HepG2 (cell line): ENCODE data around the gene THAP2. TPM values are rescaled to one million over a fixed set of nuclear protein-coding genes. Genes with fewer than 3 reads are reported as not detected.

Experiments used
- ATAC-seq: fragments of 200-7000 bp; cut with Tn5 transposase; 3 replicates; pipeline ENCODE4 v1.9.1; 2020; ENCODE audit warnings: mild to moderate bottlenecking, moderate library complexity
- BruUV-seq: library from RNA; stranded (reverse); fragments of 400-500 nt; replicated peaks from 2 replicates; lab custom pipeline; 2021; lab: Mats Ljungman, UMichigan
- CTCF ChIA-PET: fragments of 300-600 bp; formaldehyde crosslinking; extraction: SDS; loops from one replicate; lab custom pipeline; 2021; ENCODE audit warnings: low total read pairs, inconsistent platforms, low intra/inter-chr PET ratio; lab: Yijun Ruan, JAX
- POLR2A ChIA-PET: fragments of 350-600 bp; sonication (Branson Sonifier 250); formaldehyde crosslinking; loops from one replicate; lab custom pipeline; 2020; ENCODE audit warnings: antibody characterized with exemption, inconsistent platforms; lab: Yijun Ruan, JAX
- DNase-seq: peaks from one replicate; pipeline ENCODE4 v3.0.0-alpha.2; 2015; ENCODE audit warnings: low spot score
- FAIRE-seq: peaks from 3 replicates; lab custom pipeline; 2011; peaks lifted over from hg19 to GRCh38; lab: Jason Lieb, UNC
- H2AFZ ChIP-seq: one replicate; pipeline ENCODE4 v1.6.1; 2011; ENCODE audit warnings: low read length, inconsistent platforms
- H3K27ac ChIP-seq: fragments of 300-600 bp; 3 replicates; pipeline ENCODE4 v1.8.0; 2011; ENCODE audit warnings: mixed run types, mild to moderate bottlenecking, mixed read lengths, low read length, inconsistent platforms; ENCODE audit not compliant: insufficient read depth; ENCODE audit errors: extremely low read length
- H3K27me3 ChIP-seq, 2 experiments: fragments of 200-600 bp in 1 of 2; 2 replicates in 1 of 2; 3 replicates in 1 of 2; pipeline versions ENCODE4 v1.6.0 to v1.8.0; 2011; ENCODE audit warnings: low read length in 2 of 2, mild to moderate bottlenecking in 2 of 2, moderate library complexity in 2 of 2, inconsistent platforms in 1 of 2; ENCODE audit not compliant: insufficient read depth in 2 of 2, control insufficient read depth in 1 of 2
- H3K36me3 ChIP-seq, 2 experiments: fragments of 200-600 bp in 1 of 2; replicated peaks in 1 of 2; 2 replicates in 1 of 2; 3 replicates in 1 of 2; pipeline versions ENCODE4 v1.5.1 to v1.8.0; 2011; ENCODE audit warnings: low read length in 2 of 2, inconsistent platforms in 1 of 2; ENCODE audit not compliant: insufficient read depth in 2 of 2, control insufficient read depth in 1 of 2
- H3K4me1 ChIP-seq: 2 replicates; pipeline ENCODE4 v1.5.1; 2012; ENCODE audit warnings: low read length, inconsistent platforms; ENCODE audit not compliant: insufficient read depth
- H3K4me2 ChIP-seq: 2 replicates; pipeline ENCODE4 v1.6.0; 2011; ENCODE audit warnings: low read depth, low read length, inconsistent platforms
- H3K4me3 ChIP-seq, 3 experiments: fragments of 200-600 bp in 1 of 3; sonication (generic), shearing (Covaris generic) in 1 of 3; replicated peaks in 1 of 3; 2 replicates each; pipeline ENCODE4 v1.5.1; 2011 to 2016; ENCODE audit warnings: low read length in 3 of 3, inconsistent platforms in 2 of 3, low read depth in 2 of 3, mild to moderate bottlenecking in 2 of 3, control low read depth in 1 of 3, mixed read lengths in 1 of 3; ENCODE audit not compliant: insufficient read depth in 1 of 3
- H3K79me2 ChIP-seq: one replicate; pipeline ENCODE4 v1.6.1; 2011; ENCODE audit warnings: low read length, inconsistent platforms; ENCODE audit not compliant: insufficient read depth
- H3K9ac ChIP-seq: 2 replicates; pipeline ENCODE4 v1.6.0; 2011; ENCODE audit warnings: mild to moderate bottlenecking, low read depth, low read length, inconsistent platforms; ENCODE audit not compliant: insufficient read depth
- H3K9me3 ChIP-seq: 2 replicates; pipeline ENCODE4 v1.5.1; 2012; ENCODE audit warnings: mild to moderate bottlenecking, low read length
- H4K20me1 ChIP-seq: 2 replicates; pipeline ENCODE4 v1.6.0; 2011; ENCODE audit warnings: inconsistent platforms, mild to moderate bottlenecking, low read length, moderate library complexity; ENCODE audit not compliant: insufficient read depth
- FOXP1 ChIP-seq, 2 experiments: fragments of 450-650 bp in 1 of 2; IDR thresholded peaks; 2 replicates each; pipeline ENCODE4 v1.6.1; 2017 to 2018; ENCODE audit warnings: antibody characterized with exemption in 1 of 2
- GTF2F1 ChIP-seq: fragments of 150-350 bp; IDR thresholded peaks from 2 replicates; pipeline ENCODE4 v1.6.1; 2014; ENCODE audit warnings: low read length
- NFIC ChIP-seq: IDR thresholded peaks from 2 replicates; pipeline ENCODE4 v1.6.1; 2012; ENCODE audit warnings: mild to moderate bottlenecking, low read length, inconsistent platforms
- NFYC ChIP-seq: IDR thresholded peaks from 2 replicates; pipeline ENCODE4 v1.6.1; 2016; ENCODE audit warnings: missing genetic modification reagents, missing compliant biosample characterization
- NKX3-1 ChIP-seq: sonication (generic); formaldehyde crosslinking; IDR thresholded peaks from 2 replicates; pipeline ENCODE4 v1.5.0; 2020; ENCODE audit warnings: missing genetic modification reagents
- PHF5A ChIP-seq: IDR thresholded peaks from one replicate; pipeline ENCODE4 v1.6.1; 2018; ENCODE audit warnings: low read depth, missing genetic modification reagents; ENCODE audit not compliant: unreplicated experiment
- PRPF4 ChIP-seq: fragments of 200-400 bp; formaldehyde crosslinking; IDR thresholded peaks from 2 replicates; pipeline ENCODE4 v1.6.1; 2016; ENCODE audit warnings: low read length, low read depth; ENCODE audit not compliant: poor library complexity, severe bottlenecking
- RXRB ChIP-seq: IDR thresholded peaks from 2 replicates; pipeline ENCODE4 v1.6.1; 2016; ENCODE audit warnings: borderline replicate concordance, missing genetic modification reagents, missing compliant biosample characterization
- XBP1 ChIP-seq: sonication (generic); formaldehyde crosslinking; IDR thresholded peaks from 2 replicates; pipeline ENCODE4 v1.5.0; 2020; ENCODE audit warnings: missing genetic modification reagents
- ZBTB42 ChIP-seq: sonication (generic); formaldehyde crosslinking; IDR thresholded peaks from 2 replicates; pipeline ENCODE4 v1.5.0; 2020; ENCODE audit warnings: mild to moderate bottlenecking, missing genetic modification reagents
- ZNF350 ChIP-seq: sonication (generic); formaldehyde crosslinking; IDR thresholded peaks from 2 replicates; pipeline ENCODE4 v1.4.0; 2020; ENCODE audit warnings: mild to moderate bottlenecking, low read depth, missing genetic modification reagents, borderline replicate concordance
- WGBS: methylation state at CpG from one replicate; pipeline ENCODE4 v1.1.6; 2017; ENCODE audit warnings: low lambda C conversion rate; 5-methylcytosine and 5-hydroxymethylcytosine counted together
- in situ Hi-C: cut with HindIII; loops from 2 replicates; pipeline ENCODE4 v1.10.0; 2017; ENCODE audit warnings: low pct_unique_long_range_greater_than_20kb; ENCODE audit not compliant: extremely low pct_ligation_motif_present
- intact Hi-C: fragments of 100-400 bp; cut with micrococcal nuclease; formaldehyde crosslinking; loops from one replicate; pipeline ENCODE4 v1.10.0; 2022; ENCODE audit not compliant: unreplicated experiment
- polyA plus RNA-seq, 8 experiments: library from polyadenylated mRNA; depleted of rRNA in 3 of 8; stranded (reverse) in 7 of 8; unstranded in 1 of 8; fragments of >200 nt; fragmentation: Illumina TruSeq in 4 of 8; extraction: Trizol in 4 of 8; gene quantifications; 2 replicates each; pipeline versions ENCODE4 v1.2.1 to v1.2.3, GENCODE V29; 2011 to 2016; ENCODE audit warnings: low read depth in 4 of 8, missing spikeins in 1 of 8, mixed read lengths in 1 of 8; ENCODE audit not compliant: insufficient read depth in 1 of 8
- total RNA-seq, 5 experiments: library from RNA; depleted of rRNA; stranded (reverse); fragments of >200 nt; fragmentation: Illumina TruSeq; extraction: Trizol; gene quantifications; 2 replicates each; pipeline ENCODE4 v1.2.3, GENCODE V29; 2016; ENCODE audit warnings: low read depth in 1 of 5

THAP2 gene
- total and polyA plus RNA-seq, 2 of the 13 experiments (the other 11 are each of a cell fraction or from before 2014, with no cell fraction given) = 5.2 to 6.2 TPM

GRCh38 chr12:71708658-71709057 lies 44.6 kb downstream of the THAP2 start:
- Histone ChIP-seq H2AFZ (no peak overlapping the region), H3K4me3 (no peak overlapping the region), H3K27ac (no peak overlapping the region), H4K20me1 (no peaks in the 10 kb centered on the region), H3K9me3 (peaks cover 8% of the 10 kb centered on the region; the same call in 1 of the 2 replicates), H3K9ac (no peak overlapping the region), H3K4me2 (no peak overlapping the region), H3K27me3 (no peaks in the 10 kb centered on the region), H3K36me3 (no peaks in the 10 kb centered on the region), H3K4me1 (peaks cover 16% of the 10 kb centered on the region), H3K79me2 (no peaks in the 10 kb centered on the region)
- DNase-seq (no peak), FAIRE-seq (no peak), ATAC-seq (no peak)
- in situ Hi-C loops (no loop called here), intact Hi-C loops (no loop called here)
- ChIA-PET CTCF (no interaction called here), POLR2A (interaction anchor here (1.4 kb wide), 1 partner anchor 23 kb away, joined by 6 read pairs; the partner anchor contains the start of gene TMEM19)
- 100% methylated on average over 1 of the region's 1 CpG for WGBS
- BruUV-seq = no TSS peak
- TF ChIP-seq RXRB (CRISPR knock-in tag) (no peak), XBP1 (CRISPR knock-in tag) (no peak), ZBTB42 (CRISPR knock-in tag) (no peak), GTF2F1 (no peak), NFYC (CRISPR knock-in tag) (no peak), ZNF350 (CRISPR knock-in tag) (no peak), PRPF4 (no peak), NFIC (no peak), PHF5A (no peak), FOXP1 (IDR thresholded peaks at IDR 0.05) (no peak), FOXP1 (CRISPR knock-in tag; IDR thresholded peaks at IDR 0.05) (no peak), NKX3-1 (no peak)
